IMR-90 (cell line): ENCODE data around the gene UTP14C. TPM values are rescaled to one million over a fixed set of nuclear protein-coding genes. Genes with fewer than 3 reads are reported as not detected.

ENCODE experiments used
- ATAC-seq: fragments of 200-7000 bp; cut with Tn5 transposase; 2 replicates; pipeline ENCODE4 v1.9.1; 2020; ENCODE audit warnings: low read depth, mild to moderate bottlenecking, moderate library complexity
- BruUV-seq: library from RNA; stranded (reverse); fragments of 400-500 nt; replicated peaks from 2 replicates; lab custom pipeline; 2021; lab: Mats Ljungman, UMichigan
- CTCF ChIA-PET: fragments of 300-600 bp; formaldehyde crosslinking; extraction: SDS; loops from one replicate; lab custom pipeline; 2021; ENCODE audit warnings: antibody characterized with exemption; lab: Yijun Ruan, JAX
- POLR2A ChIA-PET: fragments of 300-600 bp; sonication (Branson Sonifier 250); formaldehyde crosslinking; loops from one replicate; lab custom pipeline; 2022; ENCODE audit warnings: antibody characterized with exemption; ENCODE audit not compliant: unreplicated experiment; lab: Charles Lee
- DNase-seq: peaks from one replicate; pipeline ENCODE4 v3.0.0; 2013
- H2AFZ ChIP-seq: replicated peaks from 2 replicates; pipeline ENCODE3; 2013; ENCODE audit warnings: low read length, mild to moderate bottlenecking; ENCODE audit not compliant: poor library complexity
- H2AK5ac ChIP-seq: 2 replicates; pipeline ENCODE4 v1.6.1; 2013; ENCODE audit warnings: low read depth, low read length, inconsistent platforms
- H2AK9ac ChIP-seq: replicated peaks from 2 replicates; pipeline ENCODE3; 2013; ENCODE audit warnings: mild to moderate bottlenecking, low read depth, low read length, moderate library complexity; ENCODE audit not compliant: poor library complexity
- H2BK120ac ChIP-seq: 2 replicates; pipeline ENCODE4 v1.6.1; 2013; ENCODE audit warnings: low read depth, low read length, inconsistent platforms
- H2BK15ac ChIP-seq: 3 replicates; pipeline ENCODE4 v1.6.1; 2013; ENCODE audit warnings: low read depth, low read length, inconsistent platforms
- H2BK20ac ChIP-seq: 2 replicates; pipeline ENCODE4 v1.6.1; 2013; ENCODE audit warnings: low read depth, mild to moderate bottlenecking, inconsistent platforms, low read length, moderate library complexity
- H2BK5ac ChIP-seq: 2 replicates; pipeline ENCODE4 v1.6.1; 2013; ENCODE audit warnings: mild to moderate bottlenecking, low read depth, low read length, inconsistent platforms; ENCODE audit not compliant: poor library complexity, severe bottlenecking
- H3K14ac ChIP-seq: replicated peaks from 2 replicates; pipeline ENCODE4 v1.6.1; 2013; ENCODE audit warnings: low read depth, low read length, inconsistent platforms
- H3K18ac ChIP-seq: 2 replicates; pipeline ENCODE4 v1.6.1; 2013; ENCODE audit warnings: low read depth, low read length, control low read depth
- H3K23ac ChIP-seq: 2 replicates; pipeline ENCODE4 v1.6.1; 2013; ENCODE audit warnings: low read depth, low read length, inconsistent platforms
- H3K27ac ChIP-seq: 2 replicates; pipeline ENCODE4 v1.5.1; 2013; ENCODE audit warnings: mild to moderate bottlenecking, control low read depth, low read length; ENCODE audit not compliant: insufficient read depth
- H3K27me3 ChIP-seq: 2 replicates; pipeline ENCODE4 v1.6.1; 2013; ENCODE audit warnings: low read length; ENCODE audit not compliant: control insufficient read depth, insufficient read depth
- H3K36me3 ChIP-seq: 2 replicates; pipeline ENCODE4 v1.6.1; 2013; ENCODE audit warnings: low read length, mixed read lengths; ENCODE audit not compliant: control insufficient read depth, insufficient read depth
- H3K4ac ChIP-seq: 2 replicates; pipeline ENCODE4 v1.6.1; 2013; ENCODE audit warnings: low read depth, low read length, inconsistent platforms
- H3K4me1 ChIP-seq: 2 replicates; pipeline ENCODE4 v1.6.1; 2013; ENCODE audit warnings: low read length, mixed read lengths; ENCODE audit not compliant: control insufficient read depth, insufficient read depth
- H3K4me2 ChIP-seq: 2 replicates; pipeline ENCODE4 v1.6.1; 2013; ENCODE audit warnings: low read depth, mild to moderate bottlenecking, control low read depth, low read length, moderate library complexity
- H3K4me3 ChIP-seq: 2 replicates; pipeline ENCODE4 v1.5.1; 2013; ENCODE audit warnings: low read depth, mild to moderate bottlenecking, control low read depth, low read length, moderate library complexity; ENCODE audit not compliant: insufficient read depth
- H3K56ac ChIP-seq: 2 replicates; pipeline ENCODE4 v1.6.1; 2013; ENCODE audit warnings: low read length, inconsistent platforms; ENCODE audit not compliant: insufficient read depth; ENCODE audit errors: extremely low read depth
- H3K79me1 ChIP-seq, 2 experiments: 2 replicates each; pipeline ENCODE4 v1.6.1; 2013; ENCODE audit warnings: low read length in 2 of 2, inconsistent platforms in 1 of 2, low read depth in 1 of 2
- H3K9ac ChIP-seq: 2 replicates; pipeline ENCODE4 v1.6.1; 2013; ENCODE audit warnings: low read depth, low read length, control low read depth
- H3K9me1 ChIP-seq: 2 replicates; pipeline ENCODE4 v1.6.1; 2013; ENCODE audit warnings: low read length, inconsistent platforms; ENCODE audit not compliant: insufficient read depth
- H3K9me3 ChIP-seq: 2 replicates; pipeline ENCODE4 v1.6.1; 2013; ENCODE audit warnings: low read length; ENCODE audit not compliant: control insufficient read depth, insufficient read depth
- H4K20me1 ChIP-seq: 2 replicates; pipeline ENCODE4 v1.6.1; 2013; ENCODE audit warnings: low read length, inconsistent platforms; ENCODE audit not compliant: insufficient read depth
- H4K5ac ChIP-seq: 2 replicates; pipeline ENCODE4 v1.6.1; 2013; ENCODE audit warnings: mild to moderate bottlenecking, low read depth, low read length, control low read depth
- H4K8ac ChIP-seq, 2 experiments: 2 replicates each; pipeline ENCODE4 v1.6.1; 2013; ENCODE audit warnings: low read depth in 2 of 2, low read length in 2 of 2, control low read depth in 1 of 2, inconsistent platforms in 1 of 2
- H4K91ac ChIP-seq: 2 replicates; pipeline ENCODE4 v1.6.1; 2013; ENCODE audit warnings: low read depth, low read length, inconsistent platforms; ENCODE audit not compliant: insufficient read depth
- BHLHE40 ChIP-seq: fragments of 150-350 bp; IDR thresholded peaks from 2 replicates; pipeline ENCODE4 v1.6.1; 2016; ENCODE audit warnings: mild to moderate bottlenecking, low read depth, low read length
- CHD1 ChIP-seq: IDR thresholded peaks from 2 replicates; pipeline ENCODE4 v1.6.1; 2012; ENCODE audit warnings: low read depth, low read length, improper control_type of control experiment
- CTCF ChIP-seq: conservative IDR thresholded peaks from 2 replicates; pipeline ENCODE4 v1.5.1; 2012; ENCODE audit warnings: mild to moderate bottlenecking, low read depth, low read length, improper control_type of control experiment
- ELK1 ChIP-seq: fragments of 150-350 bp; IDR thresholded peaks from 2 replicates; pipeline ENCODE4 v1.6.1; 2016; ENCODE audit warnings: low read depth, mild to moderate bottlenecking, low read length, moderate library complexity, borderline replicate concordance
- MAFK ChIP-seq: IDR thresholded peaks from 2 replicates; pipeline ENCODE4 v1.6.1; 2012; ENCODE audit warnings: low read depth, low read length, improper control_type of control experiment
- MAZ ChIP-seq: IDR thresholded peaks from 2 replicates; pipeline ENCODE4 v1.6.1; 2012; ENCODE audit warnings: low read depth, mild to moderate bottlenecking, low read length, improper control_type of control experiment, moderate library complexity, borderline replicate concordance
- MXI1 ChIP-seq: IDR thresholded peaks from 2 replicates; pipeline ENCODE4 v1.6.1; 2012; ENCODE audit warnings: low read depth, mild to moderate bottlenecking, low read length, moderate library complexity, borderline replicate concordance
- NFE2L2 ChIP-seq: fragments of 150-350 bp; IDR thresholded peaks from 2 replicates; pipeline ENCODE4 v1.6.1; 2016; ENCODE audit warnings: low read depth, mild to moderate bottlenecking, low read length
- POLR2A ChIP-seq: IDR thresholded peaks from 2 replicates; pipeline ENCODE4 v1.6.1; 2012; ENCODE audit warnings: mild to moderate bottlenecking, low read depth, low read length
- RAD21 ChIP-seq: IDR thresholded peaks from 2 replicates; pipeline ENCODE4 v1.6.1; 2012; ENCODE audit warnings: low read length, improper control_type of control experiment
- RCOR1 ChIP-seq: IDR thresholded peaks from 2 replicates; pipeline ENCODE4 v1.6.1; 2012; ENCODE audit warnings: mild to moderate bottlenecking, low read length, improper control_type of control experiment; ENCODE audit not compliant: insufficient replicate concordance
- RFX5 ChIP-seq: IDR thresholded peaks from 2 replicates; pipeline ENCODE4 v1.8.0; 2012; ENCODE audit warnings: low read depth, mild to moderate bottlenecking, low read length, moderate library complexity
- SMC3 ChIP-seq: fragments of 150-350 bp; IDR thresholded peaks from 2 replicates; pipeline ENCODE4 v1.6.1; 2016; ENCODE audit warnings: low read depth, mild to moderate bottlenecking, antibody characterized with exemption, low read length, moderate library complexity
- WGBS, 2 experiments: methylation state at CpG; one replicate each; pipeline versions ENCODE4 v1.1.5 to v1.1.7; 2013; ENCODE audit warnings: missing lambda C conversion rate in 2 of 2; ENCODE audit not compliant: insufficient read length in 1 of 2; ENCODE audit errors: extremely low coverage in 2 of 2; 5-methylcytosine and 5-hydroxymethylcytosine counted together
- dilution Hi-C: fragments of 300-500 bp; cut with HindIII; formaldehyde crosslinking; loops from one replicate; pipeline ENCODE4 v1.14.3; 2018; ENCODE audit warnings: low sequenced_read_pairs; ENCODE audit not compliant: unreplicated experiment
- in situ Hi-C: fragments of 300-500 bp; cut with MboI; formaldehyde crosslinking; loops from 3 replicates; pipeline ENCODE4 v1.14.3; 2019; ENCODE audit warnings: low sequenced_read_pairs, inconsistent platforms, mixed read lengths
- intact Hi-C: fragments of 100-400 bp; cut with micrococcal nuclease; formaldehyde crosslinking; loops from 2 replicates; pipeline ENCODE4 v1.10.0; 2022
- polyA plus RNA-seq, 3 experiments: library from polyadenylated mRNA; depleted of rRNA; stranded (reverse); fragments of >200 nt; gene quantifications; 2 replicates each; pipeline ENCODE4 v1.2.3, GENCODE V29; 2012; ENCODE audit warnings: low replicate concordance in 1 of 3
- total RNA-seq: library from RNA; depleted of rRNA; stranded (reverse); fragments of >200 nt; gene quantifications from 2 replicates; pipeline ENCODE4 v1.2.3, GENCODE V29; 2012

Gene UTP14C
- total and polyA plus RNA-seq, 2 of the 4 experiments (the other 2 are of a cell fraction) = 8.2 to 12.5 TPM

DNA sequence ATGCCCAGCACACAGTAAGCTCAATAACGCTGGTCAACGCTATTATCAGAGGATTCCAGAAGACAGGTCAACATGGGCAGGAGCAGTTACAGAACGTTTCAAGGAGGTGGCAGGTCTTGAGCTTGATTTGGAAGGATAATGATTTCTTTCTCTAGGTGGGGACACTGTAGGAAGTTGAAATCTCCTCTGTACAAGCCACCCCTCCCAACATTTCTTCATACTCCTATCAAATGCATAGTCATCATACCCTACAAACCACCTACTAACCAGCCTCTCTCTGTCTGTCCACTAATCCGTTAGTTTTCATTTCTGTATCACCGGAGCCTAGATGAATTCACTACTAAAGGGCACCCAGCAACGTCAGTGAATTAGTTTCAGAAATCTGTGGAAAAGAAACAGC, 14.5 kb upstream of the UTP14C start:
- Histone ChIP-seq H3K9me3 (no peaks in the 10 kb centered on the region), H2BK5ac (no peak overlapping the region), H2AK9ac (peak overlapping the region; percentile 53), H3K14ac (no peak overlapping the region), H3K4me2 (no peak overlapping the region), H3K36me3 (no peaks in the 10 kb centered on the region), H3K79me1 (peaks cover 4 to 9% of the 10 kb centered on the region in 2 experiments), H2BK120ac (no peak overlapping the region), H3K4ac (no peak overlapping the region), H3K9ac (no peak overlapping the region), H3K27ac (no peak overlapping the region), H3K27me3 (peaks cover 14% of the 10 kb centered on the region), H3K18ac (no peak overlapping the region), H2BK15ac (no peak overlapping the region), H4K8ac (no peak overlapping the region), H2BK20ac (no peak overlapping the region), H3K4me1 (no peaks in the 10 kb centered on the region), H4K20me1 (no peaks in the 10 kb centered on the region), H3K9me1 (peaks cover 2% of the 10 kb centered on the region; the same call in 1 of the 2 replicates), H3K4me3 (no peak overlapping the region), H3K23ac (peak overlapping the region; percentile 47; the same call in 1 of the 2 replicates), H2AFZ (no peak overlapping the region), H4K91ac (no peak overlapping the region), H3K56ac (no peak overlapping the region), H4K5ac (no peak overlapping the region), H2AK5ac (no peak overlapping the region)
- intact Hi-C loops = loop anchor here (5.0 to 10.0 kb wide), 2 partner anchors 195 to 442 kb away; partner anchors contain the start of gene VPS36
- no CpG with 5 or more reads among the region's 6 CpGs for WGBS, 2 experiments
- ChIA-PET CTCF (no interaction called here), POLR2A (no interaction called here)
- ATAC-seq = no peak
- in situ Hi-C loops = loop anchor here (25.0 kb wide), 1 partner anchor 452 kb away; the partner anchor contains the start of genes CKAP2 and VPS36
- BruUV-seq = no TSS peak
- DNase-seq = no peak
- dilution Hi-C loops = no loop called here
- TF ChIP-seq RCOR1 (no peak), ELK1 (no peak), MXI1 (no peak), POLR2A (no peak), RFX5 (no peak), CTCF (no peak), CHD1 (no peak), BHLHE40 (no peak), MAZ (no peak), RAD21 (no peak), SMC3 (no peak), MAFK (no peak), NFE2L2 (no peak)
